Measurements from ENCODE around the gene TPO.

DNA sequence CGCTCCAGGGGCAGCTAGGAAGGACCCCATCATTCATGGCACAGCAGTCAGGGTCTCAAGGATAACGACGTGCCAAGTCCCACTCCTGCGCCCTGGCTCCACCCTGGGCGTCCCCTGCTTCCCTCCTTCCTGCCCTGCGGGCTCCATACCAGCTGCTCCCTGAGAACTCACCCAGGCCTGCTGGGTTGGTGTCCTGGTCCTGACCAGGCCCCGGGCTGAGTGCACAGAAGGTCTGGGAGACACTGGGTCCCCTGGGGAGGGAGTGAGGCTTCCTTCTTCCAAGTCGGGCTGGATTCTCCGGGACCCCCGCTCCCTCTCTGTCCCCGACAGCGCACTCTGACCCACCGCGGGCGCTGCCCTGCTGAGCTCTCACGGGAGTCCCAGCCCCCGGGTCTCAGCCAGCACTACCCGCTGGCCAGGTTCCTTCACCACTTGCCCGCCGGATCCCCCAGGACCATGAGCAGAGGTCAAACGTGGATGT is 170.8 kb downstream of the TPO start:
- no peak for TF ChIP-seq POLR2A (IDR thresholded peaks at IDR 0.05)
- TF ChIP-seq EP300 (IDR thresholded peaks at IDR 0.05) = no peak
- TF ChIP-seq, protein P1, sequence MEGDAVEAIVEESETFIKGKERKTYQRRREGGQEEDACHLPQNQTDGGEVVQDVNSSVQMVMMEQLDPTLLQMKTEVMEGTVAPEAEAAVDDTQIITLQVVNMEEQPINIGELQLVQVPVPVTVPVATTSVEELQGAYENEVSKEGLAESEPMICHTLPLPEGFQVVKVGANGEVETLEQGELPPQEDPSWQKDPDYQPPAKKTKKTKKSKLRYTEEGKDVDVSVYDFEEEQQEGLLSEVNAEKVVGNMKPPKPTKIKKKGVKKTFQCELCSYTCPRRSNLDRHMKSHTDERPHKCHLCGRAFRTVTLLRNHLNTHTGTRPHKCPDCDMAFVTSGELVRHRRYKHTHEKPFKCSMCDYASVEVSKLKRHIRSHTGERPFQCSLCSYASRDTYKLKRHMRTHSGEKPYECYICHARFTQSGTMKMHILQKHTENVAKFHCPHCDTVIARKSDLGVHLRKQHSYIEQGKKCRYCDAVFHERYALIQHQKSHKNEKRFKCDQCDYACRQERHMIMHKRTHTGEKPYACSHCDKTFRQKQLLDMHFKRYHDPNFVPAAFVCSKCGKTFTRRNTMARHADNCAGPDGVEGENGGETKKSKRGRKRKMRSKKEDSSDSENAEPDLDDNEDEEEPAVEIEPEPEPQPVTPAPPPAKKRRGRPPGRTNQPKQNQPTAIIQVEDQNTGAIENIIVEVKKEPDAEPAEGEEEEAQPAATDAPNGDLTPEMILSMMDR (IDR thresholded peaks at IDR 0.05) = no peak
